ENCODE results near the gene CNOT10. TPM values are rescaled to one million over a fixed set of nuclear protein-coding genes. Genes with fewer than 3 reads are reported as not detected.
"Not testable (repeated sequence)": the region's sequence is repeated elsewhere in the genome, so short reads cannot be mapped to it uniquely, and the experiment has no call there.

CNOT10 gene
- total RNA-seq, 1 experiment from 2014 or later: 26.1 TPM

DNA sequence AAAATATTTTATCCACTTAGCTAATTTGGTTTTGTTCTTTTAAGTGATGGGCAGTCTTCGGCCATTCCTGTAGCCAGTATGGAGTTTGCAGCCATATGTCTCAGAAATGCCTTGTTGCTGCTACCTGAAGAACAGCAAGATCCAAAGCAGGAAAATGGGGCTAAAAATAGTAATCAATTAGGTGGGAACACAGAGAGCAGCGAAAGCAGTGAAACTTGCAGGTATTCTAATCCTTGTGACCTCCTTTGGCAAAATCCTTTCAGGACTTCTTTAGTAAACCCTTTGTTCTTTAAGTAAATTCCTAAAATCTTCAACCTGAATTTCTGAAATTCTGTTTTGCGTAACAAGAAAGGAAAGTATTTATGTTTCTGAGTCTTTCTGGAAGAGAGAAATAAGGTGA lies 49.8 kb downstream of the CNOT10 start:
- Histone ChIP-seq H3K4me3 (ENCODE audit: low read depth in 2 of 2, low read length in 2 of 2) (no peak overlapping the region), H3K27ac (ENCODE audit: low read length) (no peak overlapping the region), H3K27me3 (ENCODE audit: control insufficient read depth, insufficient read depth, low read length) (no peaks in the 10 kb centered on the region), H3K9me3 (ENCODE audit: control insufficient read depth, insufficient read depth, low read depth, low read length) (no peaks in the 10 kb centered on the region), H3K4me1 (ENCODE audit: control insufficient read depth, insufficient read depth, low read length) (no peaks in the 10 kb centered on the region), H3K36me3 (ENCODE audit: control insufficient read depth, insufficient read depth, low read length) (no peaks in the 10 kb centered on the region; the same call in 1 of the 2 replicates)
- intact Hi-C loops (cut with micrococcal nuclease; ENCODE audit: unreplicated experiment) (no loop called here), in situ Hi-C loops (cut with HindIII; ENCODE audit: low pct_unique_long_range_greater_than_20kb, low sequenced_read_pairs) (no loop called here)
- DNase-seq (ENCODE audit: low read depth, low spot score): no peak
- POLR2A ChIA-PET: no interaction called here
- BruUV-seq (replicated peaks): TSS peak; percentile 52
- TF ChIP-seq, protein P1, sequence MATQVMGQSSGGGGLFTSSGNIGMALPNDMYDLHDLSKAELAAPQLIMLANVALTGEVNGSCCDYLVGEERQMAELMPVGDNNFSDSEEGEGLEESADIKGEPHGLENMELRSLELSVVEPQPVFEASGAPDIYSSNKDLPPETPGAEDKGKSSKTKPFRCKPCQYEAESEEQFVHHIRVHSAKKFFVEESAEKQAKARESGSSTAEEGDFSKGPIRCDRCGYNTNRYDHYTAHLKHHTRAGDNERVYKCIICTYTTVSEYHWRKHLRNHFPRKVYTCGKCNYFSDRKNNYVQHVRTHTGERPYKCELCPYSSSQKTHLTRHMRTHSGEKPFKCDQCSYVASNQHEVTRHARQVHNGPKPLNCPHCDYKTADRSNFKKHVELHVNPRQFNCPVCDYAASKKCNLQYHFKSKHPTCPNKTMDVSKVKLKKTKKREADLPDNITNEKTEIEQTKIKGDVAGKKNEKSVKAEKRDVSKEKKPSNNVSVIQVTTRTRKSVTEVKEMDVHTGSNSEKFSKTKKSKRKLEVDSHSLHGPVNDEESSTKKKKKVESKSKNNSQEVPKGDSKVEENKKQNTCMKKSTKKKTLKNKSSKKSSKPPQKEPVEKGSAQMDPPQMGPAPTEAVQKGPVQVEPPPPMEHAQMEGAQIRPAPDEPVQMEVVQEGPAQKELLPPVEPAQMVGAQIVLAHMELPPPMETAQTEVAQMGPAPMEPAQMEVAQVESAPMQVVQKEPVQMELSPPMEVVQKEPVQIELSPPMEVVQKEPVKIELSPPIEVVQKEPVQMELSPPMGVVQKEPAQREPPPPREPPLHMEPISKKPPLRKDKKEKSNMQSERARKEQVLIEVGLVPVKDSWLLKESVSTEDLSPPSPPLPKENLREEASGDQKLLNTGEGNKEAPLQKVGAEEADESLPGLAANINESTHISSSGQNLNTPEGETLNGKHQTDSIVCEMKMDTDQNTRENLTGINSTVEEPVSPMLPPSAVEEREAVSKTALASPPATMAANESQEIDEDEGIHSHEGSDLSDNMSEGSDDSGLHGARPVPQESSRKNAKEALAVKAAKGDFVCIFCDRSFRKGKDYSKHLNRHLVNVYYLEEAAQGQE (IDR thresholded peaks at IDR 0.05; ENCODE audit: insufficient read depth in 1 of 2, low read depth in 2 of 2, low read length in 1 of 2): no peak
- TF ChIP-seq SIN3A (IDR thresholded peaks at IDR 0.05; ENCODE audit: borderline replicate concordance, insufficient read depth, low read depth, low read length): no peak
- TF ChIP-seq POLR2AphosphoS5 (IDR thresholded peaks at IDR 0.05; ENCODE audit: low read depth, low read length): no peak
- TF ChIP-seq, protein P2, sequence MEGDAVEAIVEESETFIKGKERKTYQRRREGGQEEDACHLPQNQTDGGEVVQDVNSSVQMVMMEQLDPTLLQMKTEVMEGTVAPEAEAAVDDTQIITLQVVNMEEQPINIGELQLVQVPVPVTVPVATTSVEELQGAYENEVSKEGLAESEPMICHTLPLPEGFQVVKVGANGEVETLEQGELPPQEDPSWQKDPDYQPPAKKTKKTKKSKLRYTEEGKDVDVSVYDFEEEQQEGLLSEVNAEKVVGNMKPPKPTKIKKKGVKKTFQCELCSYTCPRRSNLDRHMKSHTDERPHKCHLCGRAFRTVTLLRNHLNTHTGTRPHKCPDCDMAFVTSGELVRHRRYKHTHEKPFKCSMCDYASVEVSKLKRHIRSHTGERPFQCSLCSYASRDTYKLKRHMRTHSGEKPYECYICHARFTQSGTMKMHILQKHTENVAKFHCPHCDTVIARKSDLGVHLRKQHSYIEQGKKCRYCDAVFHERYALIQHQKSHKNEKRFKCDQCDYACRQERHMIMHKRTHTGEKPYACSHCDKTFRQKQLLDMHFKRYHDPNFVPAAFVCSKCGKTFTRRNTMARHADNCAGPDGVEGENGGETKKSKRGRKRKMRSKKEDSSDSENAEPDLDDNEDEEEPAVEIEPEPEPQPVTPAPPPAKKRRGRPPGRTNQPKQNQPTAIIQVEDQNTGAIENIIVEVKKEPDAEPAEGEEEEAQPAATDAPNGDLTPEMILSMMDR (IDR thresholded peaks at IDR 0.05): no peak
- TF ChIP-seq TCF7L2 (IDR thresholded peaks at IDR 0.05; ENCODE audit: low read depth, low read length): no peak
- ATAC-seq: no peak
- CTCF ChIA-PET: no interaction called here

DNA sequence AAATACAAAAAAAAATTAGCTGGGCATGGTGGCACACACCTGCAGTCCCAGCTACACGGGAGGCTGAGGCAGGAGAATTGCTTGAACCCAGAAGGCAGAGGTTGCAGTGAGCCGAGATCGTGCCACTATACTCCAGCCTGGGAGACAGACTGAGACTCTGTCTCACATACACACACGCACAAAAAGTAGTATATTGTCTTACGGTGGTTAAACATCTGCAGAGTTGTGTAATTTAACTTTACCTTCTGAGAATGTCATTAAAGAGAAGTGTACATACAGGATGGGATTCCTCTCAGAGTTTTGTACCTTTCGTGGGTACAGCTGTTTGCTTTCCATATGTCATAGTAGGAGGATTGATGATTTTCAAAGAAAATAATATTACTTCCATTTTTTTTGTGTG lies 58.5 kb downstream of the CNOT10 start:
- H3K27me3 ChIP-seq (ENCODE audit: control insufficient read depth, insufficient read depth, low read length); H3K9me3 ChIP-seq (ENCODE audit: control insufficient read depth, insufficient read depth, low read depth, low read length); H3K36me3 ChIP-seq (ENCODE audit: control insufficient read depth, insufficient read depth, low read length); CTCF ChIA-PET; H3K4me1 ChIP-seq (ENCODE audit: control insufficient read depth, insufficient read depth, low read length); DNase-seq (ENCODE audit: low read depth, low spot score); ATAC-seq; H3K4me3 ChIP-seq (ENCODE audit: low read depth in 2 of 2, low read length in 2 of 2); BruUV-seq (replicated peaks); intact Hi-C loops (cut with micrococcal nuclease; ENCODE audit: unreplicated experiment); H3K27ac ChIP-seq (ENCODE audit: low read length); in situ Hi-C loops (cut with HindIII; ENCODE audit: low pct_unique_long_range_greater_than_20kb, low sequenced_read_pairs): not testable (repeated sequence)
- POLR2A ChIA-PET: interaction anchor here (0.7 kb wide), 1 partner anchor 1136 kb away, joined by 11 read pairs; no protein-coding TSS in a partner anchor

DNA sequence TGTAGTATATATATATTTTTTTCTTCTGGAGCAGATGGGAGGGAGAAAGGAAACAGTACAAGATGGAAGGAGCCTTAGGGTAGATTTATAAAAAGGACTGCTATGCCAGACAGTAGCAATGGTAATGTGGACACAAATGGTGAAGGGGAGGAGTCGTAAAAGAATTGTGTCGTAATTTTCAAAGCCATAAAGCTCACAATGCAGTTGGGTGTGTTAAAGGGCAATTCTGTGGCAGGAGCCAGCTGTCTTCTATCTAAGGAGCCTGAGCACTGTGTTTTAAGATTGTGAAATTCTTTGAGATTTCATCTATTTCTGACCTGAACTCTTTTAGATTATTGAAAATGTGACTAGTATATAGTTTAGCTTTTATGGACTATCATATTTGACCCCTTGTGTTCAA lies 58.9 kb downstream of the CNOT10 start:
- Histone ChIP-seq H3K9me3 (ENCODE audit: control insufficient read depth, insufficient read depth, low read depth, low read length) (no peaks in the 10 kb centered on the region), H3K27me3 (ENCODE audit: control insufficient read depth, insufficient read depth, low read length) (no peaks in the 10 kb centered on the region), H3K36me3 (ENCODE audit: control insufficient read depth, insufficient read depth, low read length) (no peaks in the 10 kb centered on the region; the same call in 1 of the 2 replicates), H3K4me1 (ENCODE audit: control insufficient read depth, insufficient read depth, low read length) (no peaks in the 10 kb centered on the region), H3K4me3 (ENCODE audit: low read depth in 2 of 2, low read length in 2 of 2) (no peak overlapping the region), H3K27ac (ENCODE audit: low read length) (no peak overlapping the region)
- ChIA-PET POLR2A (no interaction called here), CTCF (no interaction called here)
- no peak for TF ChIP-seq TCF7L2 (IDR thresholded peaks at IDR 0.05; ENCODE audit: low read depth, low read length)
- TF ChIP-seq, protein P1 (IDR thresholded peaks at IDR 0.05; ENCODE audit: insufficient read depth in 1 of 2, low read depth in 2 of 2, low read length in 1 of 2): no peak
- no peak for TF ChIP-seq POLR2AphosphoS5 (IDR thresholded peaks at IDR 0.05; ENCODE audit: low read depth, low read length)
- no peak for TF ChIP-seq SIN3A (IDR thresholded peaks at IDR 0.05; ENCODE audit: borderline replicate concordance, insufficient read depth, low read depth, low read length)
- TF ChIP-seq, protein P2 (IDR thresholded peaks at IDR 0.05): no peak
- in situ Hi-C loops (cut with HindIII; ENCODE audit: low pct_unique_long_range_greater_than_20kb, low sequenced_read_pairs): no loop called here
- DNase-seq (ENCODE audit: low read depth, low spot score) (no peak), ATAC-seq (no peak)
- intact Hi-C loops (cut with micrococcal nuclease; ENCODE audit: unreplicated experiment): no loop called here
- BruUV-seq (replicated peaks): TSS peak; percentile 47

Measured in Panc1 (cell line).